Measurements from ENCODE around the gene ADCY5.

- TF ChIP-seq, protein P1, sequence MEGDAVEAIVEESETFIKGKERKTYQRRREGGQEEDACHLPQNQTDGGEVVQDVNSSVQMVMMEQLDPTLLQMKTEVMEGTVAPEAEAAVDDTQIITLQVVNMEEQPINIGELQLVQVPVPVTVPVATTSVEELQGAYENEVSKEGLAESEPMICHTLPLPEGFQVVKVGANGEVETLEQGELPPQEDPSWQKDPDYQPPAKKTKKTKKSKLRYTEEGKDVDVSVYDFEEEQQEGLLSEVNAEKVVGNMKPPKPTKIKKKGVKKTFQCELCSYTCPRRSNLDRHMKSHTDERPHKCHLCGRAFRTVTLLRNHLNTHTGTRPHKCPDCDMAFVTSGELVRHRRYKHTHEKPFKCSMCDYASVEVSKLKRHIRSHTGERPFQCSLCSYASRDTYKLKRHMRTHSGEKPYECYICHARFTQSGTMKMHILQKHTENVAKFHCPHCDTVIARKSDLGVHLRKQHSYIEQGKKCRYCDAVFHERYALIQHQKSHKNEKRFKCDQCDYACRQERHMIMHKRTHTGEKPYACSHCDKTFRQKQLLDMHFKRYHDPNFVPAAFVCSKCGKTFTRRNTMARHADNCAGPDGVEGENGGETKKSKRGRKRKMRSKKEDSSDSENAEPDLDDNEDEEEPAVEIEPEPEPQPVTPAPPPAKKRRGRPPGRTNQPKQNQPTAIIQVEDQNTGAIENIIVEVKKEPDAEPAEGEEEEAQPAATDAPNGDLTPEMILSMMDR (IDR thresholded peaks at IDR 0.05): no peak
- no peak for TF ChIP-seq POLR2A (IDR thresholded peaks at IDR 0.05)
Measured at GRCh38 chr3:123392871-123393620, 55.8 kb downstream of the ADCY5 start.

Measured in lower leg skin (tissue), 3 donors.